Measurements from ENCODE around the gene RYR2. TPM values are rescaled to one million over a fixed set of nuclear protein-coding genes. Genes with fewer than 3 reads are reported as not detected.

Gene RYR2
- total RNA-seq, 6 donors from 2014 or later, result 1.8 to 23.0 (median 3.7) TPM

GRCh38 chr1:237093691-237094090 is 51.7 kb downstream of the RYR2 start:
- H3K9me3 ChIP-seq, result no peaks in the 10 kb centered on the region
- H3K4me1 ChIP-seq, result peaks cover 0 to 3% (median 0%) of the 10 kb centered on the region in 4 donors
- H3K27ac ChIP-seq, result no peak overlapping the region
- WGBS, 2 donors, result 77 to 78% methylated on average over 12 of the region's 12 CpGs
- no peak for ATAC-seq (ENCODE audit: low FRiP score in 2 of 2)
- H3K27me3 ChIP-seq, result no peaks in the 10 kb centered on the region
- no peak for TF ChIP-seq POLR2A (IDR thresholded peaks at IDR 0.05)
- TF ChIP-seq EP300 (IDR thresholded peaks at IDR 0.05), result no peak
- TF ChIP-seq CTCF (IDR thresholded peaks at IDR 0.05), result no peak
- no peak for TF ChIP-seq POLR2AphosphoS5 (IDR thresholded peaks at IDR 0.05)
- no peak for DNase-seq
- no peaks in the 10 kb centered on the region for H3K36me3 ChIP-seq
- H3K4me3 ChIP-seq, result no peak overlapping the region

GRCh38 chr1:237098541-237098940 is 56.6 kb downstream of the RYR2 start:
- TF ChIP-seq POLR2AphosphoS5 (IDR thresholded peaks at IDR 0.05) (no peak), EP300 (IDR thresholded peaks at IDR 0.05) (no peak), CTCF (IDR thresholded peaks at IDR 0.05) (no peak), POLR2A (IDR thresholded peaks at IDR 0.05) (no peak)
- 65 to 70% methylated on average over 3 of the region's 3 CpGs for WGBS, 2 donors
- Histone ChIP-seq H3K4me1 (peaks cover 0 to 3% (median 0%) of the 10 kb centered on the region in 4 donors), H3K36me3 (no peaks in the 10 kb centered on the region), H3K27ac (no peak overlapping the region), H3K4me3 (no peak overlapping the region), H3K9me3 (no peaks in the 10 kb centered on the region), H3K27me3 (no peaks in the 10 kb centered on the region)
- DNase-seq, result no peak
- ATAC-seq (ENCODE audit: low FRiP score in 2 of 2), result no peak

- ATAC-seq (ENCODE audit: low FRiP score in 2 of 2) (no peak), DNase-seq (no peak)
- Histone ChIP-seq H3K27me3 (no peaks in the 10 kb centered on the region), H3K36me3 (no peaks in the 10 kb centered on the region), H3K4me1 (no peaks in the 10 kb centered on the region), H3K4me3 (no peak overlapping the region), H3K27ac (no peak overlapping the region), H3K9me3 (no peaks in the 10 kb centered on the region)
- no peak for TF ChIP-seq CTCF (IDR thresholded peaks at IDR 0.05)
- no peak for TF ChIP-seq EP300 (IDR thresholded peaks at IDR 0.05)
- no peak for TF ChIP-seq POLR2A (IDR thresholded peaks at IDR 0.05)
- no peak for TF ChIP-seq POLR2AphosphoS5 (IDR thresholded peaks at IDR 0.05)
- 89 to 93% methylated on average over 5 of the region's 5 CpGs for WGBS, 2 donors
These were observed 61.0 kb downstream of the RYR2 start for GRCh38 chr1:237103021-237103420.

- H3K27me3 ChIP-seq, result no peaks in the 10 kb centered on the region
- TF ChIP-seq CTCF (IDR thresholded peaks at IDR 0.05), result no peak
- DNase-seq (no peak), ATAC-seq (ENCODE audit: low FRiP score in 2 of 2) (no peak)
- H3K27ac ChIP-seq, result no peak overlapping the region
- H3K4me3 ChIP-seq, result no peak overlapping the region
- no peaks in the 10 kb centered on the region for H3K4me1 ChIP-seq
- 84 to 95% methylated on average over 9 of the region's 9 CpGs for WGBS, 2 donors
- no peaks in the 10 kb centered on the region for H3K9me3 ChIP-seq
- H3K36me3 ChIP-seq, result no peaks in the 10 kb centered on the region
These were observed 62.1 kb downstream of the RYR2 start for GRCh38 chr1:237104096-237104495.

- Histone ChIP-seq H3K27ac (no peak overlapping the region), H3K36me3 (no peaks in the 10 kb centered on the region), H3K27me3 (no peaks in the 10 kb centered on the region), H3K4me1 (no peaks in the 10 kb centered on the region), H3K9me3 (no peaks in the 10 kb centered on the region), H3K4me3 (no peak overlapping the region)
- no peak for ATAC-seq (ENCODE audit: low FRiP score in 2 of 2)
- no peak for TF ChIP-seq POLR2AphosphoS5 (IDR thresholded peaks at IDR 0.05)
- TF ChIP-seq POLR2A (IDR thresholded peaks at IDR 0.05), result no peak
- no peak for TF ChIP-seq CTCF (IDR thresholded peaks at IDR 0.05)
- WGBS, 2 donors, result 59 to 65% methylated on average over 5 of the region's 5 CpGs
- DNase-seq, result peak in 1 of 2 donors; percentile 25
These were observed 63.8 kb downstream of the RYR2 start for GRCh38 chr1:237105826-237106225.
